Activated CD8-positive, alpha-beta memory T cell treated with anti-CD3 and anti-CD28 coated beads for 1 hour (primary cell): ENCODE data around the gene KRTAP5-5.
"Not testable (repeated sequence)": the region's sequence is repeated elsewhere in the genome, so short reads cannot be mapped to it uniquely, and the experiment has no call there.

Experiments used
- DNase-seq, 2 donors: peaks; one replicate each; pipeline ENCODE4 v3.0.0-alpha.2; 2020; ENCODE audit warnings: low read depth in 1 of 2; ENCODE audit errors: extremely low read depth in 1 of 2

KRTAP5-5 gene, protein sequence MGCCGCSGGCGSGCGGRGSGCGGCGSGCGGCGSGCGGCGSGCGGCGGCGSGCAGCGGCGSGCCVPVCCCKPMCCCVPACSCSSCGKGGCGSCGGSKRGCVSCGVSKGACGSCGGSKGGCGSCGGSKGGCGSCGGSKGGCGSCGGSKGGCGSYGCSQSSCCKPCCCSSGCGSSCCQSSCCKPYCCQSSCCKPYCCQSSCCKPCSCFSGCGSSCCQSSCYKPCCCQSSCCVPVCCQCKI

DNA sequence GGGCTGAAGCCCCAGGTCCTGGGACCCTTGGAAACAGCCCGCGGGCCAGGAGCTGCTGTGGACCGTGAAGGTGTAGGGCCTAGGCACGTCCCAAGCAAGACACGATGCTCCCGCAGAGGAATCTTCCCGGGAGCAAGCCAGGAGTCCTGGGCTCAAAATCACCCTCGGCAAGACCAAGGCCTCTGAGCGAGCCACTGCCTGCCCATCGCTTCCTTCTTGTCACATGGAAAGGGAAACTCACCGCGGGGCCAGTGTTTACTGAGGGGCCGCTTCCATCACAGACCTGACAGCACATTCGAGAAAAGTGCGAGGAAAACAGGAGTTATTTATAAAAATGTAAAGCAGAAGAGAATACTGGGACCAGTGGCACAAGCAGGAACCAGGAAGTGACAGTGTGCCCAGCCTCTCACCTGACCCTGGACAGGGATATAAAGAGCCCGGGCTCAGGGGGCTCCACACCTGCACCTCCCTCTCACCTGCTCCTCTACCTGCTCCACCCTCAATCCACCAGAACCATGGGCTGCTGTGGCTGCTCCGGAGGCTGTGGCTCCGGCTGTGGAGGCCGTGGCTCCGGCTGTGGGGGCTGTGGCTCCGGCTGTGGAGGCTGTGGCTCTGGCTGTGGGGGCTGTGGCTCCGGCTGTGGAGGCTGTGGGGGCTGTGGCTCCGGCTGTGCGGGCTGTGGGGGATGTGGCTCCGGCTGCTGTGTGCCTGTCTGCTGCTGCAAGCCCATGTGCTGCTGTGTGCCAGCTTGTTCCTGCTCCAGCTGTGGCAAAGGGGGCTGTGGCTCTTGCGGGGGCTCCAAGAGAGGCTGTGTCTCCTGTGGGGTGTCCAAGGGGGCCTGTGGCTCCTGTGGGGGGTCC is at the start of gene KRTAP5-5:
KRTAP5-5 (plus strand) TSS at position 450 of the 860 bp plus-strand sequence; CDS start at position 516, 66 bp downstream.
- no peak for DNase-seq

DNA sequence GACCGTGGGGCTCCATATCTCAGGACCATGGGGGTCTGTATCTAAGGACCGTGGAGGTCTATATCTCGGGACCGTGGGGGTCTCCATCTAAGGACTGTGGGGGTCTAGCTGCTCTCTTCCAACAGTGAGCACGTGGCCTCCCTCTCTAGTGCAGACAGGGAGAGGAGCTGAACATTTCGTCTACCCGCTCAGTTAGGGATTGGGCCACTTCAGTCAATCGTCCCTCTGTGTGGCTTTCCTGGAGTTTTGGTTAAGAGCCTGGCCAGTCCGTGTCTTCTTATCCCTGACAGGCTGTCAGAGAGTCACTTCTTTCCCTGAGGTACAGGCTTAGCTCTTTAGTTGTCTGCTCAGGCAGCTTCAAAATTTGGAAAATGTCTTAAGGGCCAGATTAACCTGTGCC is 47.6 kb upstream of the KRTAP5-5 start:
- DNase-seq, result no peak

DNA sequence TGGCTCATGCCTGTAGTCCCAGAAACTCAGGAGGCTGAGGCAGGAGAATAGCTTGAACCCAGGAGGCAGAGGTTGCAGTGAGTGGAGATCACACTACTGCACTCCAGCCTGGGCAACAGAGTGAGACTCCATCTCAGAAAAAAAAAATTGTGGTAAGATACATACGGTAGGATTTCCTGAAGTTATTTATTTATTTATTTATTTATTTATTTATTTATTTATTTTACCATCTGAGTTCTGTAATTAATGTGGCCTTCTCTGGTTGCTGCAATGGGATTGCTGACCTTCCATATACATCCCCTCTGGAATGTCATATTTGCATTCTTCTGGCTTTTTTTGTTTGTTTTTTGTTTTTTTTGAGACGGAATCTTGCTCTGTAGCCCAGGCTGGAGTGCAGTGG is 46.7 kb upstream of the KRTAP5-5 start:
- DNase-seq, result not testable (repeated sequence)

DNA sequence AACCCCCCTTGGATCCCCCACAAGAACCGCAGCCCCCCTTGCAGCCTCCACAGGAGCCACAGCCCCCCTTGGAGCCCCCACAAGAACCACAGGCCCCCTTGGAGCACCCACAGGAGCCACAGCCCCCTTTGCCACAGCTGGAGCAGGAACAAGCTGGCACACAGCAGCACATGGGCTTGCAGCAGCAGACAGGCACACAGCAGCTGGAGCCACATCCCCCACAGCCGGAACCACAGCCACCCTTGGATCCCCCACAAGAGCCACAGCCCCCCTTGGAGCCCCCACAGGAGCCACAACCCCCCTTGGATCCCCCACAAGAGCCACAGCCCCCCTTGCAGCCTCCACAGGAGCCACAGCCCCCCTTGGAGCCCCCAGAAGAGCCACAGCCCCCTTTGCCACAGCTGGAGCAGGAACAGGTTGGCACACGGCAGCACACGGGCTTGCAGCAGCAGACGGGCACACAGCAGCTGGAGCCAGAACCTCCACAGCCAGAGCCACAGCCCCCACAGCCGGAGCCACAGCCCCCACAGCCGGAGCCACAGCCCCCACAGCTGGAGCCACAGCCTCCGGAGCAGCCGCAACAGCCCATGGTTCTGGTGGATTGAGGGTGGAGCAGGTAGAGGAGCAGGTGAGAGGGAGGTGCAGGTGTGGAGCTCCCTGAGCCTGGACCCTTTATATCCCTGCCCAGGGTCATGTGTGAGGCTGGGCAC is 44.8 kb upstream of the KRTAP5-5 start, which contains the start of gene KRTAP5-1:
KRTAP5-1 (minus strand) TSS at position 623 of the 710 bp plus-strand sequence; CDS start at position 589, 34 bp downstream.
- not testable (repeated sequence) for DNase-seq

DNA sequence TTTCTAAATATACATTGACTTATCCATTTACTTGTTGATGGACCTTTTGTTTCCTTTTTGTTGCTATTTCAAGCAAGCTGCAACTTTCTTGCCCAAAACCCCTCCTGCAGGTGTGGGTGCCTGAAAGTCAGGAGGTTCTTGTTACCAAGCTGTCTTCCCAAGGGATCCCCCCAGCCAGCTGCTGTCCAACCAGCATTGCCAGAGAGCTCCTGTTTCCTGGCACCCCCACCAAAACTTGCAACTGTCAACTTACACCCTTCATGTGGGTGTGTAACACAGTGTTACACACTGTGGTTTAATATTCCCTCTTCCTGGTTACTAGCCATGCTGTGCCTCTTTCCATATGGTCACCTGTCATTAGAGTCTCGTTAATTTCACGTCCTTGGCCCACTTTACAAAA is 42.9 kb upstream of the KRTAP5-5 start:
- DNase-seq, result no peak

DNA sequence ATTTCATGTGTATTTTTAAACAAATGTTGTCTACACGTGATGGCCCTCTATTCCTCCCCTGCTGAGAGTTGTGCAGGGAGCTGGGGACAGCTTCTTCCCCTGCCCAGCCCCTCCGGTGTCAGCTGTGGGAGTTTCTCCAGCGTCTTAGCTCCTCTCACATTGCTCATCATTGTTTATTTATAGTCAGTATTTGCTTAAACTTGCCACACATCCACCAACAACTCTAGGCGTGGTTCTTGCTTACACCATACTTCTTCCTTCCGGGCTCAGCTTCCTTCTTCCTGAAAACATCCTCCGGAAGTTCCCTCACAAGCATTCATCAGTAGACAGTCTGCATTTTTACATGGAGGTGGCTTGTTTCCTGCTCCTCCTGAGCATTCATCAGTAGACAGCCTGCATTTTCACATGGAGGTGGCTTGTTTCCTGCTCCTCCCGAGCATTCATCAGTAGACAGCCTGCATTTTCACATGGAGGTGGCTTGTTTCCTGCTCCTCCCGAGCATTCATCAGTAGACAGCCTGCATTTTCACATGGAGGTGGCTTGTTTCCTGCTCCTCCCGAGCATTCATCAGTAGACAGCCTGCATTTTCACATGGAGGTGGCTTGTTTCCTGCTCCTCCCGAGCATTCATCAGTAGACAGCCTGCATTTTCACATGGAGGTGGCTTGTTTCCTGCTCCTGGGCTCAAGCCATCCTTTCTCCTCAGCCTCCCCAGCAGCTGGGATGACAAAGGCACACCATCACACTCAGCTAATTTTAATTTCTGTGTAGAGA is 40.2 kb upstream of the KRTAP5-5 start:
- not testable (repeated sequence) for DNase-seq

DNA sequence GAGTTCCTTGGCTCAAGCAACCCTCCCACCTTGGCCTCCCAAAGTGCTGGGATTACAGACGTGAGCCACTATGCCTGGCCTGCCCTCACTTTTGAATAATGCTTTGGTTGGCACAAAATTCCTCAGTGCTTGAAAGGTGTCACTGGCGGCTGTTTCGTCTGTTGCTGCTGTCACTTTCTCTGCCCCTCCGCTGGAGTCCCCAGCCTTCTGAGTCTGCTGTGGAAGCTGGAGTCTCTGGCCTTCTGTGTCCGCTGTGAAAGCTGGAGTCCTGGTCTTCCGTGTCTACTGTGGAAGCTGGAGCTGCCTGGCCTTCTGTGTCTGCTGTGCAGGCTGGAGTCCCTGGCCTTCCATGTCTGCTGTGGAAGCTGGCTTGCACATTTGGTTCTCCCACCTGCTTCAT is 39.6 kb upstream of the KRTAP5-5 start:
- DNase-seq, result no peak

DNA sequence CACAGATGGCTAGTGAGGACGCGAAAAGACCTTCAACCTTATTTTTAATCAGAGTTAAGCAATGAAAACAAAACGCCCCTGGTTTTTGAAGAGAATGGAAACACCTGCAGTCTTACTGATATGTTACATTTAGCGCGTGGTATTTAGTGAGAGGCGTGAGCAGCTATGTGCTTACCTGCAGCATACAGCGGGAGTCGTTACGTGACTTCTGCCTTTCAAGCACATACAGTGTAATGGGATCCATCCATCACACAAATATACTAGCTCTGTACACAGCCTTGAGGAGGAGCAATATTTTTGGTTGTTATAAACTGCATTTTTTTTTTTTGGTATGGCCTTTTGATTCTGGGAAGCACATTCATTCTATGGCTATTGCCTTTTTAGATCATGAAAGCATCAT is 36.9 kb upstream of the KRTAP5-5 start:
- no peak for DNase-seq

DNA sequence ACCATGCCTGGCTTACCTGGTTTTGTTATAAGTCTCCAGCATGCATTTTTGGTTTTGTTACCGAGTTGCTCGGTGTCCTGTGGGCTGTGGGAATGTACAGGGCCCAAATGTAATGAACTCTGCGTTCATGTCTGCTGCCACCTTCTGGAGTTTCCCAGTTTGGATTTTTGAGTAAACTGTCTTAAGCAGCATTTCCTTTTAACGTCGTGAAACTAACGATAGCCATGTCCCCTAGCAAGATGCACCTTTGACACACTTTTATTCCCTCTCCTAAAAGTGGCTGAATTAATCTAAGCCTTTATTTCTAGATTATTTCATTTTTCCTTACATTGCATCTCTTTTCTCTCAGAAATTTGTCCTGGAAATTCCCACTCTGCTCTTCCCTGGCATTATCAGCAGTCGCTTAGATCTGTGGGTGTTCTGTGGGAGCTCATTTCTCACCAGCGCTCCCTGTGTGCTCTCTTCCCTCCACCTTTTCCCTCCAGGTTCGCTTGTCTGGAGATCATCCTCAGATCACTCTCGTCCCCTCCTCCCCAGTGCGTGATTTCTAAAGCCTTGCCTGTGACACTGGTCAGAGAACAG is 33.5 kb upstream of the KRTAP5-5 start:
- DNase-seq, result not testable (repeated sequence)

DNA sequence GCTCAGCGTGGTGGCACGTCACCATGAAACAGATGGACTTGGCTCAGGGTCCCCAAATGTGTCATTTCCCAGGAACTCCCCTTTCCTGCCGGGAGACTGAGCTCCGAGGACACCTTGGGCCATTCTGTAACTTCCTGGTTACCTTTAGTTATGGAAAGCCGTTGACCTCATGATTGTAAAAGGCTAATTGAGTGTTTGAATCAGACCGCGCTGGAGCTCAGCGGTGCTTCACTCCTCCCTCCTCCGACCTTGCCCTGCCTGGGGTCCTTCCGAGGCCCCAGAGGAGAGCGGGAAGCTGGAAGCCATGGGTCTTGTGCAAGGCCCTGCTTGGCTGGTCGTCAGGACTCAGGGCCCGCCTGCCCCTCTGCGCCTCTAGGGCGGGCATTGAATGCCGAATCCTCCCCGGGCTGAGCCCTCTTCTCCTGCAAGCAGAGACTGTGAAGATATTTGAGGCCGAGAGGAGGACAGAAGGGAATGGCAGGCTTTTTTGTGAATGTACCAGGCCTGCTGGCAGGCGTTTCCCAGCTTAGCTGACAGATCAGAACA is 32.9 kb upstream of the KRTAP5-5 start:
- not testable (repeated sequence) for DNase-seq

DNA sequence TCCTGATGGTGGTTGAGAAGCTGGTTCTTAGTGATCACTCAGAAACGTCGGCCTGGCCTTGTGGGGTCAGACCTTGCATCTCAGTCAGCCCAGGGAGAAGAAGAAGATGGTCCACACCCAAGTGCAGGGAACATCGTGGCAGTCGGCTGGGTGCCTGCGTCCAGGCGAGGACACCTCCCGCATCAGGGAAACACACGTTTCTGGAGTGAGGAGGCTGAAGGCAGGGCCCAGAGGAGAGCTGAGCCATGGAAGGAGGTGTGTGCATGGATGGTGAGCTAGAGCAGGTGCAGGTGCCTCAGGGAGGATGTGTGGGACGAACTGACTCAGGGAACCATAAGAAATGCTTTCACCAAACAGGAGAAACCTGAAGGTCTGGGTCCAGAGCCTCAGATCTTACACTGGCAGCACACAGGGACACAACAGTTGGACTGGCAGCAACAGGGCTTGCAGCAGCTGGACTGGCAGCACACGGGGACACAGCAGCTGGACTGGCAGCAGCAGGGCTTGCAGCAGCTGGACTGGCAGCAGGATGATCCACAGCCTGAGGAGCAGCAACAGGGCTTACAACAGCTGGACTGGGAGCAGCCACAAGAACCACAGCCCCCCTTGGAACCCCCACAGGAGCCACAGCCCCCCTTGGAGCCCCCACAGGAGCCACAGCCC is 32.1 kb upstream of the KRTAP5-5 start:
- DNase-seq, result no peak

DNA sequence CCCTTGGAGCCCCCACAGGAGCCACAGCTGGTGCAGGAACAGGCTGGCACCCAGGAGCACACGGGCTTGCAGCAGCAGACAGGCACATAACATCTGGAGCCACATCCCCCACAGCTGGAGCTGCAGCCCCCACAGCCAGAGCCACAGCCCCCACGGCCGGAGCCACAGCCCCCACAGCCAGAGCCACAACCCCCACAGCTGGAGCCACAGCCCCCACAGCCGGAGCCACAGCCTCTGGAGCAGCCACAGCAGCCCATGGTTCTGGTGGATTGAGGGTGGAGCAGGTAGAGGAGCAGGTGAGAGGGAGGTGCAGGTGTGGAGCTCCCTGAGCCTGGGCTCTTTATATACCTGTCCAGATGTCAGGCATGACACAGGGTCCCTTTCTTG is 31.6 kb upstream of the KRTAP5-5 start, which contains the start of gene KRTAP5-2:
KRTAP5-2 (minus strand) TSS at position 301 of the 387 bp plus-strand sequence; CDS start at position 257, 44 bp downstream.
- DNase-seq, result no peak

DNA sequence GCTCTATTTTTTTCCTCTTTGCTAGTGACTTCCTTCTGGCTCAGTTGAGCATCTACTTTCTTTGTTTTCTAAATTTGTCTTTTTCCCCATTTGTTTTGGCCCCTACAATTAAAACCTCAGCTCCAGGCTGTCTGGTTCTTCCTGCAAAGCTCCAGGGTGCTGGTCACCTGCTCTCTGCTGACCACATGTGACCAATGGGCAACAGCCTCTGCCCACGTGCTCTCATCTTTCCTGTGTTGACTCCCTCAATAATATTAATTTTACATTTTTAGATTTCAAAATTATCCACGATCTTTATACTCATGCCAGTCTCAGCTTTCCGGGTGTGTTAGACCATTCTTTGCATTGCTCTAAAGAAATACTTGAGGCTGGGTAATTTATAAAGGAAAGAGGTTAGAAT is 31.2 kb upstream of the KRTAP5-5 start:
- not testable (repeated sequence) for DNase-seq

DNA sequence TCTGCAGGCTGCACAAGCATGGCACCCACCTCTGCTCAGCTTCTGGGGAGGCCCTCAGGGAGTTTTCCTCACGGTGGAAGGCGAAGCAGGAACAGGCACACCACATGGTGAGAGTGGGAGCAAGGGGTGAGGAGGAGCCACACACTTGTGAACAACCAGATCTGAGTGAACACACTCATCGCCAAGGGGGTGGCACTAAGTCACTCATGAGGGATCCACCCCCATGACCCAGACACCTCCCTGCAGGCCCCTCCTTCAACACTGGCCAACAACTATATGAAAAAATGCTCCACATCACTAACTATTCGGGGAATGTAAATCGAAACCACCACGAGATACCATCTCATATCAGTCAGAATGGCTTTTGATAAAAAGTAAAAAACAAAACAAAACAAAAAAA is 30.8 kb upstream of the KRTAP5-5 start:
- DNase-seq, result no peak

DNA sequence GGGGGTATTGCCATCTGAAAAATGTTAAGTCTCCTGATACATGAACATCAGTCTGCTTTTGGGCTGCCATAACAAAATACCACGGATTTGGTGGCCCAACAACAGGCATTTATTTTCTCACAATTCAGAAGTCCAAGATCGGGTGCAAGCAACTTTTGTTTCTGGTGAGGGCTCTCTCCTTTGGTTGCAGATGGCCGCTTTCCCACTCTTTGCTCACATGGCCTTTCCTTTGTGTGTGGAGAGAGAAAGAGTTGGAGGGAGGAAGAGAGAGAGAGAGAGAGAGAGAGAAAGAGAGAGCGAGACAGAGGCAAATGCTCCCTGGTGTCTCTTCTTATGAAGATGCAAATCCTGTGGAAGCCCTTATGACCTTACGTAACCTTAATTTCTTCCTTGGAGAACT is 28.9 kb upstream of the KRTAP5-5 start:
- no peak for DNase-seq

DNA sequence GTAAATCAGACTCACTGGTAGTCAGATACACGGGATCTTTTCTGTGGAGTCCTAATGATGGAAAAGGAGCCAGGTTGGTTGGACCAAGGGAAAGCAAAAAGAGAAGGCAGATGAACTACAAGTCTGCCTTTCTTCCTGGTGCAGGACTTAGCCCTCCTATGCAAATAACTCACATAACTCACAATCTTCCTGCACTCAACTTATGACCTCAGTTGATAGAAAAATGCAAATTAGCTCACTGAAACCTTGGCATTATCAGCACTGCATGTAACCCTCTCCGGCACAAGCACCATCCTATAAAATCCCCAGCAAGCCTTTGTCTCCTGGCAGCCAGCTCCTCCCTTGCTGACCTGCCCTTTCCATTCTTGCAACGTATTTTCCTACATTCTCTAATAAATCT is 27.9 kb upstream of the KRTAP5-5 start:
- not testable (repeated sequence) for DNase-seq

DNA sequence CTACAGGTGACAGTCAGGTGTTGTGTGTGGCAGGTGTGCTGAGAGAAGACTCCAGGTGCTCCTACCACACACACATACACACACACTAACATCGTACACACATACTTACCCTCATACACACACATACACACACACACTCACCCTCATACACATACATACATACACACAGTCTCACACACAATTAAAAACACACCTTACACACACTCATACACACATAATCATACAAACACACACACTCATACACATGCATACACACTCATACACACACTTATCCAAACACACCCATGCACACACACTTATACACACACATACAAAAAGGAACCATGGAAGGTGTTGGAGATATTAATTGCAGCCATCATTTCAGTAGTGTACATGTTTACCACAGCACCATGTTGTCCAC is 25.9 kb upstream of the KRTAP5-5 start:
- no peak for DNase-seq

DNA sequence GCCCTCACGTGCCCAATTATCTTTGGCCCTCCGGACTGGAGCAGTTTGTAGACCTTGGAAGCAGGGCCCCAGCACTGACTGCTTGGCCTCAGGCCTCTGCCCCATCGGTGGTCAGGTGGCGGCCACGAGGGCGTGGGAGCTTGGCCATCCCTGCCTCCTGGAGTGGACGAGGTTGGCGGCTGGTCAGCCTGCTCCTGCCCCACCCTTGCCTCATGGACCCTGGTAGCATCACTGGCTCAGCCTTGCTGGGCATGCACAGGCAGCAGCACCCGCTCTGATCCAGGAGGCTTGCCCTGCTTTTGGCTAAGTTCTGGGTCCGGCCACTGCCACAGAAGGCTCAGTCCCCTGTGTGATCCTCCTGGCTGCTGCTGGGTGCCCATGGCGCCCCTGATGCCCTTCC is 25.4 kb upstream of the KRTAP5-5 start:
- DNase-seq, result no peak

DNA sequence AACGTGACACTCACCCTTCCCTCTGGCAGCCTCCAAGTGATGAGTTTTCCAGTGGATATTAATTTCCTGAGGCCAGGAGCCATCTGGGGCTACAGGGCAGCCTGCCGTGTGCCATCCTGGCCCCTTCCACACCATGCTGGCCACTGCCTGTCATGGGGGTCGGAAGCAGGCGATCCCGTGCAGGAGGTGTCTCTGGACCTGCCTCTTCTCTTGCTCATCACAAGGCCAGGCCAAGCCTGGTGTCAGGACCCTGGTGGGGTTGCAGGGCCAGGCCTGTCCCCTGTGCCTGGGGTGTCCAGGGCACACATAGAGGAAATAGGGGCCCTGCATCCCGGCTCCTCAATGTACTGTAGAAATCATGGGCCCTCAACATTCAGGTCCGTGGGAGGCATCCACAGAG is 24.9 kb upstream of the KRTAP5-5 start:
- DNase-seq, result no peak
